Colonic mucosa (tissue), 4 donors: ENCODE results near the gene PADI4. TPM values are rescaled to one million over a fixed set of nuclear protein-coding genes. Genes with fewer than 3 reads are reported as not detected.
"Not testable (repeated sequence)": the region's sequence is repeated elsewhere in the genome, so short reads cannot be mapped to it uniquely, and the experiment has no call there.

ENCODE experiments used
- DNase-seq: peaks from one replicate; pipeline ENCODE4 v3.0.0-alpha.2; 2020
- H3K27ac ChIP-seq: fragments of 200-600 bp; one replicate; pipeline ENCODE4 v1.8.0; 2021
- H3K27me3 ChIP-seq: fragments of 200-600 bp; one replicate; pipeline ENCODE4 v1.8.0; 2021
- H3K36me3 ChIP-seq: fragments of 200-600 bp; one replicate; pipeline ENCODE4 v1.8.0; 2021
- H3K4me1 ChIP-seq: fragments of 200-600 bp; one replicate; pipeline ENCODE4 v1.8.0; 2021; ENCODE audit warnings: mild to moderate bottlenecking
- H3K4me3 ChIP-seq: fragments of 200-600 bp; one replicate; pipeline ENCODE4 v1.8.0; 2021
- H3K9ac ChIP-seq, 2 donors: one replicate each; pipeline ENCODE4 v1.7.0; 2013; ENCODE audit warnings: control low read depth in 2 of 2, low read depth in 2 of 2, low read length in 2 of 2
- H3K9me3 ChIP-seq: fragments of 200-600 bp; one replicate; pipeline ENCODE4 v1.8.0; 2021
- CTCF ChIP-seq: fragments of 200-600 bp; IDR thresholded peaks from one replicate; pipeline ENCODE4 v1.8.0; 2022; ENCODE audit warnings: antibody characterized with exemption, mild to moderate bottlenecking
- intact Hi-C: fragments of 100-400 bp; cut with DNase I; formaldehyde crosslinking; loops from one replicate; pipeline ENCODE4 v1.14.1; 2022
- total RNA-seq, 2 donors: library from RNA; stranded (reverse); fragmentation: NEBNext Ultra II Directional in 1 of 2; extraction: Animal tissue kit (Norgen Biotek cat#: 25700) in 1 of 2; gene quantifications; one replicate each; pipeline ENCODE4 v1.2.1, GENCODE V29; 2021
- donor health status: healthy.
- donor health status: DM: no; HTN: no; CAD: no.
- donor health status: DM: no; HTN: no; CAD: no.

Gene PADI4
- total RNA-seq, 2 donors from 2014 or later: not detected

- intact Hi-C loops: loop anchor here (5.0 kb wide), 1 partner anchor 209 kb away; no protein-coding TSS in a partner anchor
- Histone ChIP-seq H3K4me3 (no peak overlapping the region), H3K27me3 (no peaks in the 10 kb centered on the region), H3K4me1 (no peaks in the 10 kb centered on the region), H3K9ac (no peak overlapping the region), H3K36me3 (no peaks in the 10 kb centered on the region), H3K9me3 (no peaks in the 10 kb centered on the region), H3K27ac (no peak overlapping the region)
- peak; percentile 82 for TF ChIP-seq CTCF
- peak; percentile 78 for DNase-seq
These were observed 28.1 kb downstream of the PADI4 start for GRCh38 chr1:17335821-17336710.

GRCh38 chr1:17338706-17339493 lies 30.9 kb downstream of the PADI4 start:
- intact Hi-C loops: loop anchor here (5.0 kb wide), 1 partner anchor 212 kb away; no protein-coding TSS in a partner anchor

GRCh38 chr1:17339521-17339920 lies 31.5 kb downstream of the PADI4 start:
- Histone ChIP-seq H3K9ac (no peak overlapping the region), H3K4me1 (no peaks in the 10 kb centered on the region), H3K36me3 (no peaks in the 10 kb centered on the region), H3K4me3 (no peak overlapping the region), H3K27me3 (no peaks in the 10 kb centered on the region), H3K27ac (no peak overlapping the region), H3K9me3 (no peaks in the 10 kb centered on the region)
- intact Hi-C loops: loop anchor here (5.0 kb wide), 1 partner anchor 212 kb away; no protein-coding TSS in a partner anchor
- no peak for TF ChIP-seq CTCF
- no peak for DNase-seq

More at GRCh38 chr1:17338706-17339493, 30.9 kb downstream of the PADI4 start:
- no peaks in the 10 kb centered on the region for H3K4me1 ChIP-seq
- no peaks in the 10 kb centered on the region for H3K36me3 ChIP-seq
- H3K4me3 ChIP-seq: no peak overlapping the region
- no peak overlapping the region for H3K27ac ChIP-seq
- no peaks in the 10 kb centered on the region for H3K27me3 ChIP-seq
- no peaks in the 10 kb centered on the region for H3K9me3 ChIP-seq
- H3K9ac ChIP-seq: no peak overlapping the region
- no peak for TF ChIP-seq CTCF
- no peak for DNase-seq

GRCh38 chr1:17340358-17340757 lies 32.4 kb downstream of the PADI4 start:
- no peak for TF ChIP-seq CTCF
- intact Hi-C loops: no loop called here
- H3K4me1 ChIP-seq: no peaks in the 10 kb centered on the region
- H3K9ac ChIP-seq: no peak overlapping the region
- no peak overlapping the region for H3K27ac ChIP-seq
- H3K27me3 ChIP-seq: no peaks in the 10 kb centered on the region
- no peak for DNase-seq
- H3K4me3 ChIP-seq: no peak overlapping the region
- H3K9me3 ChIP-seq: no peaks in the 10 kb centered on the region
- no peaks in the 10 kb centered on the region for H3K36me3 ChIP-seq

GRCh38 chr1:17342014-17342441 lies 34.0 kb downstream of the PADI4 start:
- Histone ChIP-seq H3K27ac (no peak overlapping the region), H3K9ac (no peak overlapping the region), H3K9me3 (no peaks in the 10 kb centered on the region), H3K4me3 (no peak overlapping the region), H3K27me3 (no peaks in the 10 kb centered on the region), H3K4me1 (no peaks in the 10 kb centered on the region), H3K36me3 (no peaks in the 10 kb centered on the region)
- no peak for DNase-seq
- no peak for TF ChIP-seq CTCF
- intact Hi-C loops: no loop called here

- intact Hi-C loops, H3K27ac ChIP-seq: not testable (repeated sequence)
These were observed 37.5 kb downstream of the PADI4 start for GRCh38 chr1:17345506-17345905.

More at GRCh38 chr1:17345506-17345905, 37.5 kb downstream of the PADI4 start:
- not testable (repeated sequence) for H3K36me3 ChIP-seq, DNase-seq, H3K4me1 ChIP-seq, H3K9ac ChIP-seq, H3K9me3 ChIP-seq, H3K4me3 ChIP-seq, H3K27me3 ChIP-seq
